Liver (tissue), 3 donors: Measurements from ENCODE around the gene SMCO3.

Experiments
- CTCF ChIP-seq: fragments of 150-350 bp; IDR thresholded peaks from 2 replicates; pipeline ENCODE4 v1.5.1; 2017; ENCODE audit warnings: improper control_type of control experiment, low read depth, low read length; ENCODE audit not compliant: missing input control
- EGR1 ChIP-seq, 2 donors: IDR thresholded peaks; 2 replicates each; pipeline ENCODE4 v1.6.1; 2016 to 2018; ENCODE audit warnings: antibody characterized with exemption in 2 of 2, low read depth in 2 of 2
- FOXA1 ChIP-seq: IDR thresholded peaks from 2 replicates; pipeline ENCODE4 v1.6.1; 2016; ENCODE audit warnings: antibody characterized with exemption
- FOXA2 ChIP-seq: IDR thresholded peaks from 2 replicates; pipeline ENCODE4 v1.6.1; 2016; ENCODE audit warnings: antibody characterized with exemption
- GABPA ChIP-seq, 2 donors: IDR thresholded peaks in 1 of 2; conservative IDR thresholded peaks in 1 of 2; 2 replicates each; pipeline ENCODE4 v1.6.1; 2016; ENCODE audit warnings: antibody characterized with exemption in 2 of 2, mild to moderate bottlenecking in 1 of 2, moderate library complexity in 1 of 2
- JUND ChIP-seq, 2 donors: IDR thresholded peaks; 2 replicates each; pipeline ENCODE4 v1.6.1; 2016; ENCODE audit warnings: antibody characterized with exemption in 2 of 2
- MAX ChIP-seq: IDR thresholded peaks from 2 replicates; pipeline ENCODE4 v1.6.1; 2016; ENCODE audit warnings: antibody characterized with exemption
- NR2F2 ChIP-seq: IDR thresholded peaks from 2 replicates; pipeline ENCODE4 v1.6.1; 2016; ENCODE audit warnings: antibody characterized with exemption
- RAD21 ChIP-seq, 2 donors: IDR thresholded peaks; 2 replicates each; pipeline ENCODE4 v1.6.1; 2016; ENCODE audit warnings: antibody characterized with exemption in 2 of 2, mild to moderate bottlenecking in 2 of 2
- RXRA ChIP-seq, 2 donors: IDR thresholded peaks; 2 replicates each; pipeline ENCODE4 v1.6.1; 2017 to 2018; ENCODE audit warnings: antibody characterized with exemption in 2 of 2, mild to moderate bottlenecking in 1 of 2
- SP1 ChIP-seq: IDR thresholded peaks from 2 replicates; pipeline ENCODE4 v1.6.1; 2018; ENCODE audit warnings: antibody characterized with exemption, mild to moderate bottlenecking
- YY1 ChIP-seq: IDR thresholded peaks from 2 replicates; pipeline ENCODE4 v1.6.1; 2016; ENCODE audit warnings: antibody characterized with exemption, mild to moderate bottlenecking
- TF ChIP-seq, protein P1 (sequence below): IDR thresholded peaks from 2 replicates; pipeline ENCODE4 v1.6.1; 2016; ENCODE audit warnings: antibody characterized with exemption, mild to moderate bottlenecking
- donor health status: healthy.
- donor health status: healthy.

- TF ChIP-seq CTCF (no peak), JUND (IDR thresholded peaks at IDR 0.05) (no peak), MAX (no peak), YY1 (no peak), RAD21 (IDR thresholded peaks at IDR 0.05) (no peak), SP1 (no peak), GABPA (IDR thresholded peaks at IDR 0.05 in 1 of 2, conservative IDR thresholded peaks at IDR 0.05 in 1 of 2) (no peak), FOXA1 (no peak), FOXA2 (no peak), EGR1 (IDR thresholded peaks at IDR 0.05; ENCODE audit: low read depth in 2 of 2) (no peak), RXRA (IDR thresholded peaks at IDR 0.05) (no peak), NR2F2 (no peak)
- TF ChIP-seq, protein P1, sequence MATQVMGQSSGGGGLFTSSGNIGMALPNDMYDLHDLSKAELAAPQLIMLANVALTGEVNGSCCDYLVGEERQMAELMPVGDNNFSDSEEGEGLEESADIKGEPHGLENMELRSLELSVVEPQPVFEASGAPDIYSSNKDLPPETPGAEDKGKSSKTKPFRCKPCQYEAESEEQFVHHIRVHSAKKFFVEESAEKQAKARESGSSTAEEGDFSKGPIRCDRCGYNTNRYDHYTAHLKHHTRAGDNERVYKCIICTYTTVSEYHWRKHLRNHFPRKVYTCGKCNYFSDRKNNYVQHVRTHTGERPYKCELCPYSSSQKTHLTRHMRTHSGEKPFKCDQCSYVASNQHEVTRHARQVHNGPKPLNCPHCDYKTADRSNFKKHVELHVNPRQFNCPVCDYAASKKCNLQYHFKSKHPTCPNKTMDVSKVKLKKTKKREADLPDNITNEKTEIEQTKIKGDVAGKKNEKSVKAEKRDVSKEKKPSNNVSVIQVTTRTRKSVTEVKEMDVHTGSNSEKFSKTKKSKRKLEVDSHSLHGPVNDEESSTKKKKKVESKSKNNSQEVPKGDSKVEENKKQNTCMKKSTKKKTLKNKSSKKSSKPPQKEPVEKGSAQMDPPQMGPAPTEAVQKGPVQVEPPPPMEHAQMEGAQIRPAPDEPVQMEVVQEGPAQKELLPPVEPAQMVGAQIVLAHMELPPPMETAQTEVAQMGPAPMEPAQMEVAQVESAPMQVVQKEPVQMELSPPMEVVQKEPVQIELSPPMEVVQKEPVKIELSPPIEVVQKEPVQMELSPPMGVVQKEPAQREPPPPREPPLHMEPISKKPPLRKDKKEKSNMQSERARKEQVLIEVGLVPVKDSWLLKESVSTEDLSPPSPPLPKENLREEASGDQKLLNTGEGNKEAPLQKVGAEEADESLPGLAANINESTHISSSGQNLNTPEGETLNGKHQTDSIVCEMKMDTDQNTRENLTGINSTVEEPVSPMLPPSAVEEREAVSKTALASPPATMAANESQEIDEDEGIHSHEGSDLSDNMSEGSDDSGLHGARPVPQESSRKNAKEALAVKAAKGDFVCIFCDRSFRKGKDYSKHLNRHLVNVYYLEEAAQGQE, result no peak
These were observed 41.0 kb downstream of the SMCO3 start for GRCh38 chr12:14772946-14773345.
